DND-41 (cell line): ENCODE results near the gene VCAN.

Experiments used
- ATAC-seq: fragments of 200-7000 bp; cut with Tn5 transposase; 3 replicates; pipeline ENCODE4 v1.9.1; 2021; ENCODE audit warnings: low read depth; ENCODE audit not compliant: insufficient read depth
- DNase-seq: peaks from one replicate; pipeline ENCODE4 v3.0.0-alpha.2; 2020
- H2AFZ ChIP-seq: 2 replicates; pipeline ENCODE4 v1.6.0; 2012; ENCODE audit warnings: low read depth, low read length
- H3K27ac ChIP-seq: 2 replicates; pipeline ENCODE4 v1.5.1; 2012; ENCODE audit warnings: low read length, inconsistent platforms
- H3K27me3 ChIP-seq: fragments of 200-600 bp; sonication (generic); 2 replicates; pipeline ENCODE4 v1.6.0; 2012; ENCODE audit warnings: low read length, mild to moderate bottlenecking, inconsistent platforms; ENCODE audit not compliant: insufficient read depth, poor library complexity
- H3K36me3 ChIP-seq: 2 replicates; pipeline ENCODE4 v1.5.1; 2012; ENCODE audit warnings: low read length, inconsistent platforms; ENCODE audit not compliant: insufficient read depth
- H3K4me1 ChIP-seq: 2 replicates; pipeline ENCODE4 v1.5.1; 2012; ENCODE audit warnings: mild to moderate bottlenecking, low read length; ENCODE audit not compliant: insufficient read depth
- H3K4me2 ChIP-seq: 2 replicates; pipeline ENCODE4 v1.6.0; 2012; ENCODE audit warnings: mild to moderate bottlenecking, moderate library complexity, low read length, inconsistent platforms; ENCODE audit not compliant: insufficient read depth
- H3K4me3 ChIP-seq, 2 experiments: fragments of 200-600 bp in 1 of 2; shearing (Covaris generic) in 1 of 2; 2 replicates each; pipeline ENCODE4 v1.5.1; 2012 to 2016; ENCODE audit warnings: inconsistent platforms in 2 of 2, low read length in 2 of 2, mild to moderate bottlenecking in 2 of 2, low read depth in 1 of 2, moderate library complexity in 1 of 2
- H3K79me2 ChIP-seq: 2 replicates; pipeline ENCODE4 v1.6.0; 2012; ENCODE audit warnings: low read length, inconsistent platforms; ENCODE audit not compliant: insufficient read depth
- H3K9ac ChIP-seq: 2 replicates; pipeline ENCODE4 v1.6.0; 2012; ENCODE audit warnings: low read depth, mild to moderate bottlenecking, inconsistent platforms, low read length, moderate library complexity
- H3K9me3 ChIP-seq: 2 replicates; pipeline ENCODE4 v1.5.1; 2012; ENCODE audit warnings: low read length, moderate library complexity, mild to moderate bottlenecking, inconsistent platforms; ENCODE audit not compliant: insufficient read depth, severe bottlenecking
- H4K20me1 ChIP-seq: 2 replicates; pipeline ENCODE4 v1.6.0; 2012; ENCODE audit warnings: low read length; ENCODE audit not compliant: insufficient read depth
- CTCF ChIP-seq: IDR thresholded peaks from 2 replicates; pipeline ENCODE4 v1.5.1; 2012; ENCODE audit warnings: borderline replicate concordance, low read length, moderate library complexity, mild to moderate bottlenecking; ENCODE audit not compliant: poor library complexity, severe bottlenecking; ENCODE audit errors: extremely low read depth
- EZH2 ChIP-seq: IDR thresholded peaks from 3 replicates; pipeline ENCODE4 v1.6.1; 2012; ENCODE audit warnings: borderline replicate concordance, low read depth, mild to moderate bottlenecking, moderate library complexity, low read length, inconsistent platforms; ENCODE audit not compliant: severe bottlenecking

The VCAN gene

GRCh38 chr5:83522446-83522845, 50.9 kb downstream of the VCAN start:
- Histone ChIP-seq H3K27ac (no peak overlapping the region), H3K79me2 (no peaks in the 10 kb centered on the region), H2AFZ (no peak overlapping the region), H4K20me1 (no peaks in the 10 kb centered on the region), H3K36me3 (no peaks in the 10 kb centered on the region), H3K4me2 (no peak overlapping the region), H3K9me3 (no peaks in the 10 kb centered on the region), H3K9ac (no peak overlapping the region), H3K4me1 (peaks cover 7% of the 10 kb centered on the region; the same call in 1 of the 2 replicates), H3K4me3 (no peak overlapping the region), H3K27me3 (no peaks in the 10 kb centered on the region)
- ATAC-seq (no peak), DNase-seq (no peak)
- TF ChIP-seq EZH2: no peak
- no peak for TF ChIP-seq CTCF

GRCh38 chr5:83523929-83524328, 52.4 kb downstream of the VCAN start:
- no peaks in the 10 kb centered on the region for H3K9me3 ChIP-seq
- no peaks in the 10 kb centered on the region for H3K79me2 ChIP-seq
- H3K27ac ChIP-seq: no peak overlapping the region
- H3K27me3 ChIP-seq: no peaks in the 10 kb centered on the region
- ATAC-seq: no peak
- H3K4me1 ChIP-seq: no peaks in the 10 kb centered on the region
- DNase-seq: no peak
- H2AFZ ChIP-seq: no peak overlapping the region
- no peak overlapping the region for H3K9ac ChIP-seq
- H4K20me1 ChIP-seq: no peaks in the 10 kb centered on the region
- no peak overlapping the region for H3K4me2 ChIP-seq
- H3K4me3 ChIP-seq: no peak overlapping the region
- H3K36me3 ChIP-seq: no peaks in the 10 kb centered on the region
- TF ChIP-seq CTCF (no peak), EZH2 (no peak)

- no peak for TF ChIP-seq CTCF
- TF ChIP-seq EZH2: no peak
- Histone ChIP-seq H3K36me3 (no peaks in the 10 kb centered on the region), H3K4me1 (no peaks in the 10 kb centered on the region), H3K4me3 (no peak overlapping the region), H3K27ac (no peak overlapping the region), H3K9me3 (no peaks in the 10 kb centered on the region), H4K20me1 (no peaks in the 10 kb centered on the region), H3K9ac (no peak overlapping the region), H3K79me2 (no peaks in the 10 kb centered on the region), H3K4me2 (no peak overlapping the region), H3K27me3 (no peaks in the 10 kb centered on the region), H2AFZ (no peak overlapping the region)
- no peak for DNase-seq
- ATAC-seq: no peak
These were observed 52.8 kb downstream of the VCAN start for GRCh38 chr5:83524345-83524744.

GRCh38 chr5:83524991-83525390, 53.4 kb downstream of the VCAN start:
- no peaks in the 10 kb centered on the region for H3K79me2 ChIP-seq
- no peaks in the 10 kb centered on the region for H3K27me3 ChIP-seq
- no peaks in the 10 kb centered on the region for H4K20me1 ChIP-seq
- H3K4me1 ChIP-seq: no peaks in the 10 kb centered on the region
- TF ChIP-seq CTCF (no peak), EZH2 (no peak)
- no peaks in the 10 kb centered on the region for H3K9me3 ChIP-seq
- H3K27ac ChIP-seq: no peak overlapping the region
- H3K4me2 ChIP-seq: no peak overlapping the region
- no peak overlapping the region for H3K9ac ChIP-seq
- DNase-seq (no peak), ATAC-seq (no peak)
- no peak overlapping the region for H2AFZ ChIP-seq
- no peak overlapping the region for H3K4me3 ChIP-seq
- no peaks in the 10 kb centered on the region for H3K36me3 ChIP-seq
